Erythroblast (primary cell): Measurements from ENCODE around the gene MTHFR.

Experiments used
- DNase-seq, 2 experiments: peaks; one replicate each; lab custom pipeline; 2025; lab: John Stamatoyannopoulos, UW
- GATA1 ChIP-seq: IDR thresholded peaks from 2 replicates; pipeline ENCODE4 v1.6.1; 2011; ENCODE audit warnings: low read depth, mild to moderate bottlenecking, control low read depth, low read length, moderate library complexity
- POLR2A ChIP-seq: IDR thresholded peaks from 2 replicates; pipeline ENCODE4 v1.6.1; 2011; ENCODE audit warnings: mild to moderate bottlenecking, low read length

Gene MTHFR

DNA sequence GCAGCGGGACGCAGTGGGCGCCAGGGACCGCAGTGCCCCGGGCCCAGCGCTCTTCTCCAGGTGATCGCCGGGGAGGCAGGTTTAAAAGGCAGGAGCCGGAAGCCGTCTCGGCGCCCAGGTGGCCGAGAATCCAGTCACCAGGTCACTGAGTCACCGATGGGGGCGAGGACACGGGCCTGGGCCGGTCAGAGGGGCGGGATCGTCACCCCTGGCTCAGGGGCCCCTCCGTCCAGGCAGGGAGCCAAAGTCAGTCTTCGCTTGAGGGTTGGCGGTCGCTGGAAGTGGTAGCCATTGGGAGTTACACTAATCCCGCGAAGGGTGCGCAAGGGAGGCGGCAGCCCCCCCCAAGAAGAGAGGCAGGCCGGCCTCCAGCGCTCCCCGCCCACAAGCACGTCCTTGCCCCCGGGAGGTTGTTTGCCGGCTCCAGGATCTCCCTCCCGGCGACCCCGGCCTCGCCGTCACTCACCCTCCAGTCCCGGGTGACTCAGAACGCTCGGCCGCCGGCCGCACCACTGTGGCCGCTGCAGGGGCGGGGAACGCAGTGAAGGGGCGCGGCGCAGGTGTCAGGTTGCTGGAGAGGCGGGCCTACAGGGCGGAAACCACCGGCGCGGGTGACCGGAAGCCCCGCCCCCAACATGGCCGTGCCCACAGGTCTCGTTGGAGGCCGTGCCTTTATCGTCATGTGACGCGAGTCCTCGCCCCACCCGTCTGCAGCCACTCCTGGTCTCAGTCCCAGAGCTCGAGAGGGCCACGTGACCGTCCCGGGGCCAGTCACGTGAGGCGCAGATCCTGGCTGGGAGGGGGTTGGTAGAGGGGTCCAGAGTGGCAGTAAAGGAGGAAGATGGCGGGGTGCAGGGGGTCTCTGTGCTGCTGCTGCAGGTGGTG is at the start of gene MTHFR, which contains the start of gene CLCN6:
Gene MTHFR (minus strand): TSS at position 543 of the 885 bp plus-strand sequence. CDS start 2,848 bp downstream, outside the sequence.
Gene CLCN6 (plus strand): TSS at position 770 of the 885 bp plus-strand sequence. CDS start 72 bp downstream, at position 842.
- peak; percentile 99 for DNase-seq
- TF ChIP-seq GATA1, result no peak
- TF ChIP-seq POLR2A, result peak; percentile 88

DNA sequence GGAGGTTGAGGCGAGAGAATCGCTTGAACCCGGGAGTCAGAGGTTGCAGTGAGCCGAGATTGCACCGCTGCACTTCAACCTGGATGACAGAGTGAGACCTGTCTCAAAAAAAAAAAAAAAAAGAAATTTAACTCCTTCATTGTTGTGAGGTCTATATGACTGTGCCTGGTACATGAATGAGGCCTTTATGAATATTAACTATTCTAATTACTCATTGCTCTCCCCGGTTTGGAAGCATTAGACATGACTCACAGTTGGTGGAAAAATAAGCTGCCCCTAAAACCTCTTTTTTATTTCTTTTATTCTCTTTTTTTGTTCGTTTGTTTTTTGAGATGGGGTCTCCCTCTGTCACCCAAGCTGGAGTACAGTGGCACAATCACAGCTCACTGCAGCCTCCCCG is 49.7 kb upstream of the MTHFR start:
- DNase-seq, result no peak
- no peak for TF ChIP-seq POLR2A
- no peak for TF ChIP-seq GATA1

DNA sequence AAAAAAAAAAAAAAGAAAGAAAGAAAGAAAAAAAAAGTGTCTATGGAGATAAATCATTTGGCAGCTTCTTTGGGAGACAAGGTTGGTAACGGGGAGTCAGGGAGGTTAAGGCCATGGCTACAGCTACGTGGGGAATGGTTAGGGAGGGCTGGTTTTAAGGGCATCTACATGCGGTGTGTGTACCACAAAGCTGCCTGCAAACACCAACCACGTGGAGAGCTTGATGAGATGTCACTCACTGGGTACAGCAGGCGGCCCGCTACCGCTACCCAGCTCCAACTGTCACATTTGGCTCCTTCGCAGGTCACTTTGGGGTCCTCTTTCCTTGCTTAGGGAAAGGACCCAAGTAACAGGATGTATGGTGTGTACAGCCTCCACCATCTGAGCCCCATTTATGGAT is 48.8 kb upstream of the MTHFR start:
- no peak for DNase-seq
- TF ChIP-seq POLR2A (no peak), GATA1 (no peak)

DNA sequence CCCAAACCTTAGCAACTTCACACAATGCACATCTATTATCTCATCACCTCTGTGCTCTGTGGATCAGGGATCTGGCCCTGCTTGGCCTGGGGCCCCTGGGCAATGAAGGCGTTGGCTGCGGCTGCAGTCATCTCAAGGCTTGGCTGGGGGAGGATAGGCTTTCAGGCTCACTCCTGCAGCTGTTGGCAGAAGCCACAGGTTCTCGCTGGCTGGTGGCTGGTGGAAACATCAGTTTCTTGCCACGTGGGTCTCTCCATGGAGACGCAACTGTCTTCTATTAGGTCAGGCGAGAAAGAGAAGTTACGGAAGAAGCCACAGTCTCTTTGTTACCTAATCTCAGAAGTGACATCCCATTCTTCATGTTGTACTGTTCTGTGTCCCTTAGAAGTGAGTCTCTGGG is 45.4 kb upstream of the MTHFR start:
- no peak for DNase-seq
- TF ChIP-seq GATA1 (no peak), POLR2A (no peak)

DNA sequence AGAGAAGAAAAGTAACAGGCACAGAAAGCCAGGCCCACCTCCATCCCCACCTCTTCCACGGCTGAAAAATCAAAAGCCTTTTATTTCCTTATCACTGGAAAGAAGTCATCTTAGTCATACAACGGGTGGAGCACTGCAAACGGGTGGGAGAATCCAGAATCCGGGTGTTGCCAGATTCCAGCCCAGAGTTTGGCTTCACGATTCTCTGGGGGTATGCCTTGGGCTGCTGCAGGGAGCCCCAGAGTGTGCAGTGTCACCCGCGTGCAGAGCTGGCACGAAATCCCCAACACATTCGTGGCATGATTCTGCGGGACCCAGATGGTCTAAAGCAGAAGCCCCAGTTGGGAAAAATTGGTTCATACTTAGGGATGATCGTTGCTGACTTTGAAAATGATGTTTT is 44.4 kb upstream of the MTHFR start:
- DNase-seq, result no peak
- no peak for TF ChIP-seq GATA1
- TF ChIP-seq POLR2A, result no peak

DNA sequence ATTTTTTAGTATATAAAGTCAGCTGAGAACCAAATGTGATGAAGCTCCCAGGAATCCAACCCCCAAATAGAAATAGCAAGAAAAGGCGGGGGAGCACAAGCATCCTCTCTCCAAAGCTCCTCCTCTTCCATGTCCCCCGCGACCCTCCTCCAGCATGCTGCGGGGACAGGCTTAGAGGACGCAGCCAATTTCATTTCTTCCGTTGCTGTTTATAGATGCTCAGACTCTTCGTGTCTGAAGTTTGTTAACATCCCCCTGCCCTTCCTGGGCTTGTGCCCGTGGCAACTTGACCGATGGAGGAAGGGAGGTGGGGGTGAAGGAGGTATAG is 42.6 kb upstream of the MTHFR start:
- TF ChIP-seq POLR2A (no peak), GATA1 (no peak)
- DNase-seq, result no peak

DNA sequence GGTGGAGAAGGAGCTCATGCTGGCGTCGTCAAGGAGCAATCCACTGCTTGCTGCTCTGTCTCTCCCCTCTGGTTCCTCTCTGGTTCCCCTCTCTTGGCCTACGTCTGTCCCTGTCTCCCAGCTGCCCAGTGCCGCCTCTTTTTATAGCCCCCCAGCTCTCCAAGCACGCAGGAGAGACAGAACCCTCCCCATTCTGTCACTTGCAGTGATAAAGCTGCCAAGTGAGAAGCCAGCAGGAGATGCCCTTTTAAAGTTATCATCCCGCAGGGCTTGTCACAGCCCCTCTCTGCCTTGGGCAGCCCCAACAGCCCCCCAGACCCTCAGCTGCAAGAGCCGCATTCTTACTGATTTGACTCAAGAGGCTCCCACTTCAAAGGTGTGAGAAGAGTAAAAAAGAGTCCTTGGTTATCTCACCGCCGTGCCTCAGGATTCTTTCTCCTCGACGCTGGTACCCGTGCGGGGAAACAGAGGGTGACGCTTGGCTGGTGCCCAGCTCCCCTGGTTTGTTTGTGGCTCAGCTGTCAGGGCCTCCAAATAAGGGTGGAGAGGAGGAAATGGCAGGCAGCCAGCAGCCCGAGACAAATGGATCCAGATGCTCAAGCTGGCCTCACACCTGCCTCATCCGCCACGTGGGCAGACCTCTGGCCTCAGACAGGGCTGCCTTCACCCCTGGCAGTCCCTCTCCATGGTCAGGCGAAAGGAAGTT is 42.1 kb upstream of the MTHFR start, which contains the start of gene NPPA:
Gene NPPA (minus strand): TSS at position 117 of the 706 bp plus-strand sequence. CDS start 99 bp downstream, at position 18.
- TF ChIP-seq GATA1, result no peak
- no peak for TF ChIP-seq POLR2A
- no peak for DNase-seq

DNA sequence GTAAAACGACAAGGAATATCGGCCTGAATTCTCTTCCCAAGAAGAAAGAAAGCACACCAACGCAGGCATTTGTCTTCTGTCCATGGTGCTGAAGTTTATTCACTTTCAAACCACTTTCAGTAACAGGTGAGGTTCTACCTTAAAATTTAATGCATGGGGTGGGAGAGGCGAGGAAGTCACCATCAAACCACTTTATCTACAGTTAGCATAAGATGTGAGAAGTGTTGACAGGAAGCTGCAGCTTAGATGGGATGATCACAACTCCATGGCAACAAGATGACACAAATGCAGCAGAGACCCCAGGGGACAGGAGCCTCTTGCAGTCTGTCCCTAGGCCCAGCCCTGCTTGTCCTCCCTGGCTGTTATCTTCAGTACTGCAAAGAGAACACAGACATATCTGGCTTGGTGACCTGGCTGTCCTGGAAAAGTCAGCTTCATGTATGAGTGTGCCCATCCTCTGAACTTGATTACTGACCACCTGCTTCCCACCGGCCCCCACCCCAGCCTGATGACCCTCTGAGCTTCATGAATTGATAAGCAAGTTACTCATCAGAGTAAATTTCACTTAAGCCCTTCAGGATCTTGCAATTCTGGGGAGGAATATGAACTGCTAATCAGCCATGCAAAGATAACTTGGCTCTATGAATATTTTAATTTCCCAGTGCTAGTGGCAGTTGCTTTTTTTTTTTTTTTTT is 40.0 kb upstream of the MTHFR start:
- no peak for TF ChIP-seq POLR2A
- peak; percentile 54 to 66 for DNase-seq

DNA sequence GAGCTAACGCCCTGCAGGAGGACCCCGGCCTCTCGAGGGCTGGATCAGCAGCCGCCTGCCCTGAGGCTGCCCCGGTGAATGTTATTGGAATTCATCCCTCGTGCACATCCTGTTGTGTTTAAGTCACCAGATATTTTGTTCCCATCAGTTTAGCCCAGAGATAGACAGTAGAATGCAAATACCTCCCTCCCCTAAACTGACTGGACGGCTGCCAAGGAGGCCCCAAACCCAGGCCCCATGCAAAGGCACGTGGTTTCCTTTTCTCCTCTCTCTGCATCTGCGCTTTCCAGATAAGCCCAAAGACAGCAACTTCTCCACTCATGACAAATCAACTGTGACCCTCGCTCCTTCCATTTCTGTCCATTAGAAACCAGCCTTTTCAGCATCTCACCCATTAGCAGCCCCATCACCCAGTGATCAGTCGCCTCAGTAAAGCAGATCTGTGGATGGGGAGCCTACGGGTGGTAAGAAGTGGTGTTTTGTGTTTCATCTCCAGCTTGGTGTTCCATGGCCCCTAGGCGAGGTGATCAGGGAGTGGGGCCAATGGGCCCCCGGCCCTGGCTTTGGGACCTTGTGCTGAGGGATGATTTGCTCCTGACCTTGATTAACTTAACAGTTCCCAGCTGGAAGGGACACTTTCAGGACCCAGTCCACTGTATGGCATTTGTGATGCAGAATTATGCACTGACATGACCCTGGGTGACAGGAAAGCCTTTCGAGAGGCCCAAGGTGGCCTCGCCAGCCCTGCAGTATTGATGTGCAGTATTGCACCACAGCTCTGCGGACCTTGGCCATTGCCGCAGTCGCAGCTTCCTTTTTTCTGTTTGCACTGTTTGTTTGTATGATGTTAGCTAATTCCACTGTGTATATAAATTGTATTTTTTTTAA is 36.6 kb upstream of the MTHFR start:
- TF ChIP-seq GATA1 (peak; percentile 67), POLR2A (peak; percentile 49)
- peak; percentile 98 to 99 for DNase-seq

DNA sequence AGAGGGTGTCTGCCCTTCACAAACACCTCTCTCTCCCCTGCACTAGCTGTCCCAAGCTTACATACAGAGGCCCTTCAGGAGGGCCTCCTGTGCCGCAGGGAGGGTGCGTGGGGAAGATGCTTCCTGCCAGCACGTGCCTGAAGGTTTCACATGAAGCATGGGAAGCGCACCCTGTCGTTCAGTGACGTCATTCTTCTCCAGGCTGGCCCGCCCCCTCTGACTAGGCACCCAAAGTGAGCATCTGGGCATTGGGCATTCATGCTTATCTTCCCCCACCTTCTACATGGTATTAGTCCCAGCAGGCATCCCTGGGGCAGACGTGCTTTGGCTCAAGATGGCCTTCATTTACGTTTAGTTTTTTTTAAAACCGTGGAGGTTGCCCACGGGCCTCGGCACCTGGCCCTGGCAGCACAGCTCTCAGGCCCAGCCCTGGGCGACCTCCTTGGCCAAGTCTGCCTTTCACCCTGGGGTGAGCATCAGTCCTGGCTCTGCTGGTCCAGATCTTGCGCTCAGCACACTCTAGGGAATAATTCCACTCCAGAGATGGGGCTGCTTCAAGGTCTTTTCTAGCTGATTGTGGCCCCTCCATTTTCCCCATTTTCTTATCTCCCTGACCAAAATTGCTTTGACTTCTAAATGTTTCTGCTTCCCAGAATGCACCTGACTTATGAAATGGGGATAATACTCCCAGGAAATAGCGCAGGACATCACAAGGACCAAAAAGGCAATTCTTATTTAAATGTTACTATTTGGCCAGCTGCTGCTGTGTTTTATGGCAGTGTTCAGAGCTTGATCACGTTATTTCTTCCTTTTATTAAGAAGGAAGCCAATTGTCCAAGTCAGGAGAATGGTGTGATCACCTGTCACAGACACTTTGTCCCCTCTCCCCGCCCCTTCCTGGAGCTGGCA is 35.7 kb upstream of the MTHFR start:
- peak; percentile 79 to 87 for DNase-seq

DNA sequence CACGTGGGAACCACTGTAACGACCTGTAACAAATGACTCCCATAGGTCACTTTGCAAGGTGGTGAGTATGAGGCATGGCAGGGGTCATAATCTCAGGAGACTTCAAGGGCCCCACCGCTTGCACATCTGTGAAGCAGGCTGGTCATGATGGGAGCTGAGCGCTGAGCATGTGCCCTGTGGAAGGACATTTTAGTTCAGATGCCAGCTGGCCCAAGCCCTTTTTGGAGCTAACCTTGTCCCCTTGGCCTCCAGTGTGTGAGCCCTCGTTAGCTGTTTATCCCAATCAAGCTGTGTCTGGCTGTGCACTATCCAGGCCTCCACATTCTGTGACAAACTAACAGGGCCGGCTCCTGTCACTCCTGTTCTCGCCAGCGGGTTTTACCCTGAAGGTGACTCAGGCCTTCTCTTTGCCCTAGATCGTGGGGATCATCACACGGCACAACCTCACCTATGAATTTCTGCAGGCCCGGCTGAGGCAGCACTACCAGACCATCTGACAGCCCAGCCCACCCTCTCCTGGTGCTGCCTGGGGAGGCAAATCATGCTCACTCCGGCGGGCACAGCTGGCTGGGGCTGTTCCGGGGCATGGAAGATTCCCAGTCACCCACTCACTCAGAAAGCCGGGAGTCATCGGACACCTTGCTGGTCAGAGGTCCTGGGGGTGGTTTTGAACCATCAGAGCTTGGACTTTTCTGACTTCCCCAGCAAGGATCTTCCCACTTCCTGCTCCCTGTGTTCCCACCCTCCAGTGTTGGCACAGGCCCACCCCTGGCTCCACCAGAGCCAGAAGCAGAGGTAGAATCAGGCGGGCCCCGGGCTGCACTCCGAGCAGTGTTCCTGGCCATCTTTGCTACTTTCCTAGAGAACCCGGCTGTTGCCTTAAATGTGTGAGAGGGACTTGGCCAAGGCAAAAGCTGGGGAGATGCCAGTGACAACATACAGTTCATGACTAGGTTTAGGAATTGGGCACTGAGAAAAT is 34.3 kb upstream of the MTHFR start:
- no peak for DNase-seq
- TF ChIP-seq GATA1 (no peak), POLR2A (no peak)

More for the DNA sequence above, 35.7 kb upstream of the MTHFR start:
- TF ChIP-seq POLR2A (peak; percentile 30), GATA1 (peak; percentile 23)
